Mesothelial cell of epicardium (in vitro differentiated cells): ENCODE data around the gene CPNE6. TPM values are rescaled to one million over a fixed set of nuclear protein-coding genes. Genes with fewer than 3 reads are reported as not detected.

Source experiments
- DNase-seq, 2 experiments: peaks; one replicate each; pipeline ENCODE4 v3.0.0; 2021; ENCODE audit warnings: low spot score in 2 of 2; ENCODE audit not compliant: unreplicated experiment in 2 of 2
- H3K27ac Mint-ChIP-seq: 2 replicates; pipeline ENCODE4 v1.8.0; 2021; ENCODE audit warnings: mixed read lengths
- H3K27me3 Mint-ChIP-seq: 2 replicates; pipeline ENCODE4 v1.8.0; 2021; ENCODE audit warnings: low read depth, mixed read lengths
- H3K36me3 Mint-ChIP-seq: 2 replicates; pipeline ENCODE4 v1.8.0; 2021; ENCODE audit warnings: mixed read lengths
- H3K4me1 Mint-ChIP-seq: 2 replicates; pipeline ENCODE4 v1.8.0; 2021; ENCODE audit warnings: mixed read lengths
- H3K4me3 Mint-ChIP-seq: 2 replicates; pipeline ENCODE4 v1.8.0; 2021; ENCODE audit warnings: mild to moderate bottlenecking, moderate library complexity, mixed read lengths
- H3K9me3 Mint-ChIP-seq: 2 replicates; pipeline ENCODE4 v1.8.0; 2021; ENCODE audit warnings: mixed read lengths
- CTCF ChIP-seq: fragments of 200-600 bp; sonication (generic); IDR thresholded peaks from one replicate; pipeline ENCODE4 v1.5.0; 2021; ENCODE audit warnings: antibody characterized with exemption; ENCODE audit not compliant: unreplicated experiment
- total RNA-seq: library from RNA; stranded (reverse); gene quantifications from 3 replicates; pipeline ENCODE4 v1.2.1, GENCODE V29; 2021

CPNE6 gene
- total RNA-seq, 1 donor from 2014 or later: not detected

- Mint-ChIP-seq H3K4me3 (peak within 1 kb of the TSS; percentile 69), H3K9me3 (no peaks in the 10 kb centered on the region), H3K36me3 (no peaks in the 10 kb centered on the region), H3K4me1 (peaks cover 16% of the 10 kb centered on the region), H3K27me3 (peaks cover 69% of the 10 kb centered on the region), H3K27ac (peak within 1 kb of the TSS; percentile 13)
- no peak for TF ChIP-seq CTCF
- peak; percentile 54 to 78 for DNase-seq
Observed at GRCh38 chr14:24051789-24052655, 19.3 kb upstream of the CPNE6 start, which contains the start of gene CARMIL3. Gene CARMIL3 (plus strand): TSS chr14:24052009. CDS start chr14:24052154, 145 bp downstream.

GRCh38 chr14:24052656-24053547 is 18.5 kb upstream of the CPNE6 start:
- peaks cover 64% of the 10 kb centered on the region for H3K27me3 Mint-ChIP-seq
- peak overlapping the region; percentile 66 for H3K4me3 Mint-ChIP-seq
- no peaks in the 10 kb centered on the region for H3K9me3 Mint-ChIP-seq
- peak in 1 of 2 experiments; percentile 19 for DNase-seq
- H3K4me1 Mint-ChIP-seq: peaks cover 16% of the 10 kb centered on the region
- no peaks in the 10 kb centered on the region for H3K36me3 Mint-ChIP-seq
- TF ChIP-seq CTCF: no peak
- no peak overlapping the region for H3K27ac Mint-ChIP-seq

- H3K36me3 Mint-ChIP-seq: no peaks in the 10 kb centered on the region
- DNase-seq: peak in 1 of 2 experiments; percentile 21
- H3K4me3 Mint-ChIP-seq: peak overlapping the region; percentile 66
- H3K4me1 Mint-ChIP-seq: peaks cover 16% of the 10 kb centered on the region
- TF ChIP-seq CTCF: no peak
- H3K27ac Mint-ChIP-seq: no peak overlapping the region
- H3K9me3 Mint-ChIP-seq: no peaks in the 10 kb centered on the region
- peaks cover 60% of the 10 kb centered on the region for H3K27me3 Mint-ChIP-seq
Observed at GRCh38 chr14:24053548-24054323, 17.6 kb upstream of the CPNE6 start.

GRCh38 chr14:24054324-24054641 is 17.1 kb upstream of the CPNE6 start:
- Mint-ChIP-seq H3K4me1 (peaks cover 16% of the 10 kb centered on the region), H3K27me3 (peaks cover 55% of the 10 kb centered on the region), H3K36me3 (no peaks in the 10 kb centered on the region), H3K27ac (no peak overlapping the region), H3K9me3 (no peaks in the 10 kb centered on the region), H3K4me3 (no peak overlapping the region)
- no peak for DNase-seq
- TF ChIP-seq CTCF: no peak

- no peak for TF ChIP-seq CTCF
Observed at GRCh38 chr14:24054646-24055045, 16.7 kb upstream of the CPNE6 start.

More at GRCh38 chr14:24054646-24055045, 16.7 kb upstream of the CPNE6 start:
- DNase-seq: no peak
- Mint-ChIP-seq H3K4me1 (peaks cover 16% of the 10 kb centered on the region), H3K27me3 (peaks cover 51% of the 10 kb centered on the region), H3K9me3 (no peaks in the 10 kb centered on the region), H3K36me3 (no peaks in the 10 kb centered on the region), H3K4me3 (no peak overlapping the region), H3K27ac (no peak overlapping the region)
